ENCODE data around the gene ABCA5.

- TF ChIP-seq PPARA (CRISPR knock-in tag; IDR thresholded peaks at IDR 0.05; ENCODE audit: borderline replicate concordance) (no peak), CREB5 (CRISPR knock-in tag; IDR thresholded peaks at IDR 0.05; ENCODE audit: low read depth) (no peak), ARNTL (CRISPR knock-in tag; IDR thresholded peaks at IDR 0.05; ENCODE audit: borderline replicate concordance, low read depth) (no peak), RARB (CRISPR knock-in tag; IDR thresholded peaks at IDR 0.05) (no peak), TCF4 (CRISPR knock-in tag; IDR thresholded peaks at IDR 0.05; ENCODE audit: borderline replicate concordance) (no peak), OSR1 (CRISPR knock-in tag; IDR thresholded peaks at IDR 0.05) (no peak), ZNF565 (CRISPR knock-in tag; conservative IDR thresholded peaks at IDR 0.05; ENCODE audit: low read depth) (no peak), GLIS3 (CRISPR knock-in tag; IDR thresholded peaks at IDR 0.05) (no peak), ZC3H10 (CRISPR knock-in tag; IDR thresholded peaks at IDR 0.05) (no peak), ZFP3 (CRISPR knock-in tag; IDR thresholded peaks at IDR 0.05) (no peak), ZFP30 (CRISPR knock-in tag; IDR thresholded peaks at IDR 0.05) (no peak), SNAI2 (CRISPR knock-in tag; IDR thresholded peaks at IDR 0.05) (no peak)
- TF ChIP-seq, protein P1, sequence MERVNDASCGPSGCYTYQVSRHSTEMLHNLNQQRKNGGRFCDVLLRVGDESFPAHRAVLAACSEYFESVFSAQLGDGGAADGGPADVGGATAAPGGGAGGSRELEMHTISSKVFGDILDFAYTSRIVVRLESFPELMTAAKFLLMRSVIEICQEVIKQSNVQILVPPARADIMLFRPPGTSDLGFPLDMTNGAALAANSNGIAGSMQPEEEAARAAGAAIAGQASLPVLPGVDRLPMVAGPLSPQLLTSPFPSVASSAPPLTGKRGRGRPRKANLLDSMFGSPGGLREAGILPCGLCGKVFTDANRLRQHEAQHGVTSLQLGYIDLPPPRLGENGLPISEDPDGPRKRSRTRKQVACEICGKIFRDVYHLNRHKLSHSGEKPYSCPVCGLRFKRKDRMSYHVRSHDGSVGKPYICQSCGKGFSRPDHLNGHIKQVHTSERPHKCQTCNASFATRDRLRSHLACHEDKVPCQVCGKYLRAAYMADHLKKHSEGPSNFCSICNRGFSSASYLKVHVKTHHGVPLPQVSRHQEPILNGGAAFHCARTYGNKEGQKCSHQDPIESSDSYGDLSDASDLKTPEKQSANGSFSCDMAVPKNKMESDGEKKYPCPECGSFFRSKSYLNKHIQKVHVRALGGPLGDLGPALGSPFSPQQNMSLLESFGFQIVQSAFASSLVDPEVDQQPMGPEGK (CRISPR knock-in tag; IDR thresholded peaks at IDR 0.05; ENCODE audit: borderline replicate concordance), result no peak
These were observed 415 bp downstream of the ABCA5 start for GRCh38 chr17:69326377-69327059.
